Esophagus squamous epithelium (tissue), 5 donors: ENCODE results near the gene SPEN. TPM values are rescaled to one million over a fixed set of nuclear protein-coding genes. Genes with fewer than 3 reads are reported as not detected.
A peak's percentile ranks its signal among the peaks of the same experiment; 100 is the strongest.

Experiments
- DNase-seq: peaks from one replicate; lab custom pipeline; 2025; lab: John Stamatoyannopoulos, UW
- H3K27ac ChIP-seq, 4 donors: fragments of 200-600 bp; sonication (generic); one replicate each; pipeline ENCODE4 v1.5.1; 2016 to 2019; ENCODE audit warnings: mild to moderate bottlenecking in 1 of 4
- H3K27me3 ChIP-seq, 4 donors: fragments of 200-600 bp; sonication (generic); 1 replicate in 3 of 4; 2 replicates in 1 of 4; pipeline versions ENCODE4 v1.5.1 to v1.6.0; 2017 to 2021; ENCODE audit warnings: antibody characterized with exemption in 1 of 4
- H3K36me3 ChIP-seq, 3 donors: fragments of 200-600 bp; sonication (generic); one replicate each; pipeline ENCODE4 v1.5.1; 2016 to 2019
- H3K4me1 ChIP-seq, 3 donors: fragments of 200-600 bp; sonication (generic); one replicate each; pipeline ENCODE4 v1.5.1; 2017 to 2019
- H3K4me3 ChIP-seq, 4 donors: fragments of 200-600 bp; sonication (generic); 1 replicate in 3 of 4; 2 replicates in 1 of 4; pipeline ENCODE4 v1.5.1; 2016 to 2019; ENCODE audit warnings: mild to moderate bottlenecking in 2 of 4, moderate library complexity in 1 of 4
- H3K9me3 ChIP-seq, 3 donors: fragments of 200-600 bp; sonication (generic); one replicate each; pipeline ENCODE4 v1.5.1; 2016 to 2019
- CTCF ChIP-seq, 6 experiments: fragments of 450-650 bp in 4 of 6; fragments of 200-600 bp in 2 of 6; sonication (generic) in 2 of 6; IDR thresholded peaks; one replicate each; pipeline ENCODE4 v1.5.1; 2016 to 2019; ENCODE audit warnings: antibody characterized with exemption in 6 of 6, mild to moderate bottlenecking in 4 of 6, moderate library complexity in 4 of 6
- POLR2A ChIP-seq, 4 donors: fragments of 450-650 bp; IDR thresholded peaks; one replicate each; pipeline ENCODE4 v1.6.1; 2017; ENCODE audit warnings: antibody characterized with exemption in 4 of 4, mild to moderate bottlenecking in 4 of 4, moderate library complexity in 3 of 4
- WGBS, 2 donors: methylation state at CpG; one replicate each; pipeline ENCODE4 v1.1.5; 2018; 5-methylcytosine and 5-hydroxymethylcytosine counted together
- intact Hi-C: fragments of 100-400 bp; cut with DNase I; formaldehyde crosslinking; loops from one replicate; pipeline ENCODE4 v1.15.0; 2022
- total RNA-seq, 4 donors: library from RNA; depleted of rRNA; stranded (reverse); fragments of >200 nt; gene quantifications; one replicate each; pipeline ENCODE4 v1.1.0, GENCODE V29; 2016
- donor health status: DM: yes; HTN: yes; CAD: no.

SPEN gene
- total RNA-seq, 4 donors from 2014 or later, result 22.4 to 36.0 (median 30.5) TPM

GRCh38 chr1:15950763-15951295 lies 103.3 kb downstream of the SPEN start:
- Histone ChIP-seq H3K4me1 (peaks cover 63 to 87% (median 73%) of the 10 kb centered on the region in 3 donors), H3K4me3 (no peak overlapping the region), H3K36me3 (peaks cover 8 to 25% (median 12%) of the 10 kb centered on the region in 3 donors), H3K27ac (peak overlapping the region; percentile 89 to 97 (median 96)), H3K9me3 (no peaks in the 10 kb centered on the region), H3K27me3 (no peaks in the 10 kb centered on the region)
- intact Hi-C loops, result no loop called here
- TF ChIP-seq CTCF (IDR thresholded peaks at IDR 0.05) (no peak), POLR2A (IDR thresholded peaks at IDR 0.05) (no peak)
- 19 to 33% methylated on average over 7 to 10 of the region's 10 CpGs for WGBS, 2 donors
- DNase-seq, result no peak

- no peak for DNase-seq
- TF ChIP-seq CTCF (IDR thresholded peaks at IDR 0.05), result no peak
- no peak for TF ChIP-seq POLR2A (IDR thresholded peaks at IDR 0.05)
- H3K36me3 ChIP-seq, result peaks cover 5 to 17% (median 6%) of the 10 kb centered on the region in 3 donors
- H3K9me3 ChIP-seq, result no peaks in the 10 kb centered on the region
- peaks cover 63 to 94% (median 76%) of the 10 kb centered on the region in 3 donors for H3K4me1 ChIP-seq
- H3K27ac ChIP-seq, result peak overlapping the region; percentile 89 to 97 (median 96)
- no peaks in the 10 kb centered on the region for H3K27me3 ChIP-seq
- WGBS, 2 donors, result 61 to 80% methylated on average over 11 to 12 of the region's 23 CpGs
- intact Hi-C loops, result no loop called here
- H3K4me3 ChIP-seq, result no peak overlapping the region
Measured at GRCh38 chr1:15951341-15952153, 104.0 kb downstream of the SPEN start.

GRCh38 chr1:15952317-15953258 lies 105.1 kb downstream of the SPEN start:
- H3K9me3 ChIP-seq, result no peaks in the 10 kb centered on the region
- H3K36me3 ChIP-seq, result peaks cover 0 to 10% (median 0%) of the 10 kb centered on the region in 3 donors
- peaks cover 63 to 97% (median 76%) of the 10 kb centered on the region in 3 donors for H3K4me1 ChIP-seq
- no peak overlapping the region for H3K4me3 ChIP-seq
- intact Hi-C loops, result no loop called here
- peak overlapping the region; percentile 89 to 97 (median 96) for H3K27ac ChIP-seq
- DNase-seq, result no peak
- no peaks in the 10 kb centered on the region for H3K27me3 ChIP-seq
- 31 to 40% methylated on average over 8 to 10 of the region's 27 CpGs for WGBS, 2 donors
- no peak for TF ChIP-seq CTCF (IDR thresholded peaks at IDR 0.05)
- peak in 1 of 4 donors; percentile 37 for TF ChIP-seq POLR2A (IDR thresholded peaks at IDR 0.05)

- TF ChIP-seq CTCF (IDR thresholded peaks at IDR 0.05) (no peak), POLR2A (IDR thresholded peaks at IDR 0.05) (no peak)
- no peak for DNase-seq
- Histone ChIP-seq H3K27ac (peak overlapping the region; percentile 88 to 96 (median 92)), H3K36me3 (peaks cover 0 to 5% (median 0%) of the 10 kb centered on the region in 3 donors), H3K4me3 (no peak overlapping the region), H3K9me3 (no peaks in the 10 kb centered on the region), H3K27me3 (no peaks in the 10 kb centered on the region), H3K4me1 (peaks cover 56 to 97% (median 70%) of the 10 kb centered on the region in 3 donors)
- 60 to 69% methylated on average over 1 to 7 of the region's 11 CpGs for whole genome bisulfite sequencing, 2 donors
- intact Hi-C loops, result no loop called here
Measured at GRCh38 chr1:15953294-15953771, 105.8 kb downstream of the SPEN start.
